CD8-positive, alpha-beta memory T cell (primary cell): ENCODE measurements around the gene DCBLD1. TPM values are rescaled to one million over a fixed set of nuclear protein-coding genes. Genes with fewer than 3 reads are reported as not detected.
A peak's percentile ranks its signal among the peaks of the same experiment; 100 is the strongest.

ENCODE experiments used
- CTCF ChIA-PET: fragments of 350-600 bp; sonication (Branson Sonifier 250); formaldehyde crosslinking; loops from one replicate; lab custom pipeline; 2021; ENCODE audit warnings: antibody characterized with exemption; lab: Charles Lee
- POLR2A ChIA-PET: fragments of 350-600 bp; sonication (Branson Sonifier 250); formaldehyde crosslinking; loops from one replicate; lab custom pipeline; 2021; ENCODE audit warnings: antibody characterized with exemption; lab: Charles Lee
- DNase-seq, 5 donors: peaks; one replicate each; pipeline versions ENCODE4 v3.0.0 to v3.0.0-alpha.2; 2020 to 2022; ENCODE audit warnings: mixed read lengths in 1 of 5
- H3K27ac ChIP-seq: one replicate; pipeline ENCODE4 v1.7.0; 2013; ENCODE audit warnings: low read depth, mild to moderate bottlenecking, low read length, moderate library complexity
- H3K27me3 ChIP-seq: 2 replicates; pipeline ENCODE4 v1.7.0; 2013; ENCODE audit warnings: low read length, mild to moderate bottlenecking; ENCODE audit not compliant: insufficient read depth, poor library complexity, severe bottlenecking
- H3K36me3 ChIP-seq: 2 replicates; pipeline ENCODE4 v1.7.0; 2013; ENCODE audit warnings: mild to moderate bottlenecking, low read length, moderate library complexity; ENCODE audit not compliant: insufficient read depth
- H3K4me1 ChIP-seq: 2 replicates; pipeline ENCODE4 v1.7.0; 2013; ENCODE audit warnings: mild to moderate bottlenecking, low read length, moderate library complexity; ENCODE audit not compliant: insufficient read depth
- H3K4me3 ChIP-seq: 2 replicates; pipeline ENCODE4 v1.7.0; 2013; ENCODE audit warnings: mild to moderate bottlenecking, low read length
- H3K9me3 ChIP-seq: 2 replicates; pipeline ENCODE4 v1.7.0; 2013; ENCODE audit warnings: mild to moderate bottlenecking, low read length
- H3K27ac Mint-ChIP-seq, 8 donors: one replicate each; pipeline ENCODE4 v1.8.0; 2020 to 2021; ENCODE audit warnings: mixed read lengths in 8 of 8, mild to moderate bottlenecking in 6 of 8, inconsistent platforms in 3 of 8, moderate library complexity in 3 of 8
- H3K27me3 Mint-ChIP-seq, 2 donors: one replicate each; pipeline ENCODE4 v1.8.0; 2020 to 2021; ENCODE audit warnings: mixed read lengths in 2 of 2, mild to moderate bottlenecking in 1 of 2, moderate library complexity in 1 of 2
- H3K36me3 Mint-ChIP-seq, 3 donors: one replicate each; pipeline ENCODE4 v1.8.0; 2020 to 2021; ENCODE audit warnings: mixed read lengths in 3 of 3, inconsistent platforms in 1 of 3, mild to moderate bottlenecking in 1 of 3
- H3K4me1 Mint-ChIP-seq, 3 donors: one replicate each; pipeline ENCODE4 v1.8.0; 2020 to 2021; ENCODE audit warnings: mixed read lengths in 3 of 3, inconsistent platforms in 1 of 3, mild to moderate bottlenecking in 1 of 3
- H3K4me3 Mint-ChIP-seq, 7 donors: one replicate each; pipeline ENCODE4 v1.8.0; 2020 to 2021; ENCODE audit warnings: mixed read lengths in 7 of 7, mild to moderate bottlenecking in 6 of 7, moderate library complexity in 4 of 7, inconsistent platforms in 2 of 7
- H3K9me3 Mint-ChIP-seq, 5 donors: one replicate each; pipeline ENCODE4 v1.8.0; 2020 to 2022; ENCODE audit warnings: mixed read lengths in 5 of 5, mild to moderate bottlenecking in 3 of 5, moderate library complexity in 2 of 5, inconsistent platforms in 1 of 5
- polyA plus RNA-seq: library from polyadenylated mRNA; unstranded; fragments of 300-500 nt; fragmentation: Illumina TruSeq; gene quantifications from one replicate; pipeline ENCODE4 v1.2.3, GENCODE V29; 2021
- total RNA-seq, 2 experiments: library from RNA; stranded (reverse); gene quantifications; one replicate each; pipeline ENCODE4 v1.2.3, GENCODE V29; 2021

Gene DCBLD1
- total and polyA plus RNA-seq, 3 experiments from 2014 or later: 3.3 to 4.8 (median 4.1) TPM

DNA sequence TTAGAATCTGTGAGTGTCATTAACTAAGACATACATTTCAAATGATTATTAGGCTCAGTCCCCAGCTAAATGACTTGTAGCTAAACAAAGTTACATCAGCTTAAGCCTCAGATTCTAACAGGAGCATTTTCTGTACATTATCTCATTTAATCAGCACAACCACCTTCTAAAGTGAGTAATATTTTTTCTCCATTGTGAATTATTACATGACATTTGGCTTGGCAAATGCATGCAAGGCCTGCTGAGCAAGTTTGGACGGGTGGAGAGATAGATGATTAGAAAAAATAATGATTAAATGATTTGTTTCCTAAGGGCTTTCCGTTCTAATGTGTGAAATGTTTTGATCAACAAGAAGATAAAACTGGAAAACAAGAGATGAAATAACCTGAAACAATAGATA is 20.7 kb downstream of the DCBLD1 start:
- Histone ChIP-seq H3K27me3 (no peaks in the 10 kb centered on the region), H3K27ac (no peak overlapping the region), H3K9me3 (no peaks in the 10 kb centered on the region), H3K36me3 (no peaks in the 10 kb centered on the region), H3K4me3 (no peak overlapping the region), H3K4me1 (no peaks in the 10 kb centered on the region)
- Mint-ChIP-seq H3K4me3 (no peak overlapping the region), H3K4me1 (peaks cover 0 to 2% (median 0%) of the 10 kb centered on the region in 3 donors), H3K9me3 (no peaks in the 10 kb centered on the region), H3K27ac (no peak overlapping the region), H3K27me3 (peaks cover 0 to 2% of the 10 kb centered on the region in 2 donors), H3K36me3 (peaks cover 2 to 3% (median 2%) of the 10 kb centered on the region in 3 donors)
- no peak for DNase-seq
- ChIA-PET CTCF (no interaction called here), POLR2A (no interaction called here)

DNA sequence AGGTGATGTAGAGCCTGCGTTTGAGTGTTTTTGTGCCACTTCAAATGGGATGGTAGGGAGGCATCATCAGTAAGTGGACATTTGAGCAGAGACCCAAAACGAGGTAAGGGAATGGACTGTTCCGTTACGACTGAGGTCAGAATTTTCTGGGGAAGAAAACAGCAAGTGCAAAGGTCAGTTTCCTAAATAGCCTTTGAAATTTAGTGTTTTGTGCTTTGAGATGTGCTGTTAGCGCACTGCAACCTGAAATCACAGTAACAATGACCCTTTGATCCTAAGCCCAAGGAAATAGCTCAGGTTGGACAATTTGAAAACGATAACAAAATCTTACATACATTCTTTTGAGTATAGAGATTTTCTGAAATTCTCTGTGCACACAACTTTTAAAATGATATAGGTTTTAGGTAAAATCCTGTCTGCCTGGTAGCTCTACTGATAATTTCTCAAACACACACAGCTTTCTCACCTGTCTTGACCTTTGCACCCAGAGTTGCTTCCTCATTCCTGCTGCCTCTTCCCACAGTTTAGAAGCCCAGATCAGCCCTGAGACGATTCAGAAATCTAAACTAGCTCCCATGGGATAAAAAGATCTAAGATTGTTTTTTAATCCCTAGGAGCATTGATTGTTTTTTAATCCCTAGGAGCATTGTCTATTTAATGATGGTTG is 22.1 kb downstream of the DCBLD1 start:
- peaks cover 0 to 3% (median 2%) of the 10 kb centered on the region in 3 donors for H3K36me3 Mint-ChIP-seq
- CTCF ChIA-PET: no interaction called here
- no peak overlapping the region for H3K27ac Mint-ChIP-seq

DNA sequence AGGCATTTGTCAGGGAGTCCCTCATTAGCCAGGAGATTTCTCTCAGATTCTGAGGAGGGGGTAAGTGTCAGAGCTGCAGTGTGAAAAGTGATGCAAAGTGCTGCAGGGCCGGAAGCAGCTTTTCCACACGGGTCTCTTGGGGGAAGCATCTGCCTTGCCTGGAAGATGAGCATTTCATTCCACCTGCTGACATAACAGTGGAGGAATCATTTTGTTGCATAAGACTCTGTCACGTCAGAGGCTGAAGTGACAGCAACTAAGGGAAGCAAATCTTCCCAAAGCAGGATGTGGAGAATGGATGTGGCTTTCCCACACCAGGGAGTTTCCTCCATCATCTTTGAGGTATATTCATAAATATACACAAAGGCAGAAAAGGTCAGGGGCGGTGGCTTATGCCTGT is 22.8 kb downstream of the DCBLD1 start:
- no peak overlapping the region for H3K4me3 ChIP-seq
- ChIA-PET CTCF (no interaction called here), POLR2A (no interaction called here)
- Mint-ChIP-seq H3K27ac (no peak overlapping the region), H3K4me3 (no peak overlapping the region), H3K36me3 (peaks cover 0 to 3% (median 2%) of the 10 kb centered on the region in 3 donors), H3K4me1 (no peaks in the 10 kb centered on the region), H3K27me3 (peaks cover 2 to 10% of the 10 kb centered on the region in 2 donors), H3K9me3 (no peaks in the 10 kb centered on the region)
- no peaks in the 10 kb centered on the region for H3K27me3 ChIP-seq
- DNase-seq: no peak
- H3K27ac ChIP-seq: no peak overlapping the region
- H3K4me1 ChIP-seq: no peaks in the 10 kb centered on the region
- H3K9me3 ChIP-seq: no peaks in the 10 kb centered on the region
- no peaks in the 10 kb centered on the region for H3K36me3 ChIP-seq

More for the DNA sequence above, 22.1 kb downstream of the DCBLD1 start:
- no peak for DNase-seq
- Histone ChIP-seq H3K27ac (no peak overlapping the region), H3K4me1 (no peaks in the 10 kb centered on the region), H3K27me3 (no peaks in the 10 kb centered on the region), H3K9me3 (no peaks in the 10 kb centered on the region), H3K4me3 (no peak overlapping the region), H3K36me3 (no peaks in the 10 kb centered on the region)
- H3K4me1 Mint-ChIP-seq: no peaks in the 10 kb centered on the region
- no peaks in the 10 kb centered on the region for H3K9me3 Mint-ChIP-seq
- H3K4me3 Mint-ChIP-seq: no peak overlapping the region
- H3K27me3 Mint-ChIP-seq: peaks cover 2 to 3% of the 10 kb centered on the region in 2 donors
- POLR2A ChIA-PET: no interaction called here

DNA sequence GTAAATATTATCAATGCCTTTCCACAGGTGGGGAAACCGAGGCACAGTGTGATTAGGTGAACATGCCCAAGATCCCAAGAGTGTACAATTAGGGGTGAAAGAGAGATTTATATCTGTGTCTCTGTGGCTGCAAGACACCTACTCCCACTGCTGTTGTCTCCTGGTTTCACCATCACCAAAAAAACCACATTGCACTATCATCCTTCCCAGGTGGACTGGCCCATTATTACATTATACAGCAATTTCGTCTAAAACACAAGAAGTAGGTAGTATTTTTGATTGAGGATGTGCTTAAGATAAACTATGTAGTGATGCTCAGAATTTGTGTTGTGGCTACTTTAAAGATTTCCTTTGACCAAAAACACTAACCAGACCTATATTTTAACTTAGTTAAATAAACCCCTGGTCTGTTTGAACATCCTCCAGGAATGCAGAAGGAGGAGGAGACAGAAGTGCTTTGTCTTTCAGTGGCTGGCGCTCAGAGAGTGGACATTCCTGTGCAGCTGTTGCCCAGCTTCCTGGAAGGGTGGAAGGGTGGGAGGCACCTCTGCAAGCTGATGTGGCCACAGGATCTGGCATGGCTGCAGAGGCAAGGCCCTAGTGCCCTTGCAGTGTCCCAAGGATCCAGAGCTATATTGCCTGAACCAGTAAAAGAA is 23.8 kb downstream of the DCBLD1 start:
- H3K27ac ChIP-seq: no peak overlapping the region
- no peaks in the 10 kb centered on the region for H3K9me3 ChIP-seq
- H3K4me1 Mint-ChIP-seq: no peaks in the 10 kb centered on the region
- H3K27me3 ChIP-seq: no peaks in the 10 kb centered on the region
- H3K27ac Mint-ChIP-seq: no peak overlapping the region
- no peaks in the 10 kb centered on the region for H3K9me3 Mint-ChIP-seq
- ChIA-PET CTCF (no interaction called here), POLR2A (no interaction called here)
- H3K4me3 ChIP-seq: no peak overlapping the region
- H3K4me3 Mint-ChIP-seq: no peak overlapping the region
- H3K4me1 ChIP-seq: no peaks in the 10 kb centered on the region
- H3K36me3 ChIP-seq: no peaks in the 10 kb centered on the region
- DNase-seq: no peak
- peaks cover 0 to 3% (median 2%) of the 10 kb centered on the region in 3 donors for H3K36me3 Mint-ChIP-seq
- peaks cover 2 to 11% of the 10 kb centered on the region in 2 donors for H3K27me3 Mint-ChIP-seq

DNA sequence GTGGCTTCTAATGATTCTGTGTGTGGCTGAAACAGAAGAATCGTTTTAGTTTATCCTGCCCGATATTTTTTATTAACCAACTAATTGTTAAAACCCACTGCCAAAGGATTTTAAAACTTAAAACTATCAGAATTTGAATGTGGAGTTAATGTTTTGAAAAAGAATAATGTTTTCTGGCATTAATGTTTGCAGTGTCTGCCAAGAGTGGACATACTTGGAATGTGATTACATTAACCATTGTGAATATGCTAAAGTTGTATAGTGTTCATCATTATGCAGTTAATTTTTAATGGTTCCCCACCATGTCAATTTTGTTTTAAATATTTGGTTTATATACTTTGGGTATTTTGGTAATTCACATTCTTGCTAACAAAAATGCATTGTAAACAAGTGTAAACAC is 24.4 kb downstream of the DCBLD1 start:
- Mint-ChIP-seq H3K27me3 (peaks cover 2 to 11% of the 10 kb centered on the region in 2 donors), H3K27ac (no peak overlapping the region), H3K4me1 (no peaks in the 10 kb centered on the region), H3K9me3 (no peaks in the 10 kb centered on the region), H3K4me3 (no peak overlapping the region), H3K36me3 (peaks cover 0 to 3% (median 2%) of the 10 kb centered on the region in 3 donors)
- POLR2A ChIA-PET: no interaction called here
- Histone ChIP-seq H3K4me1 (no peaks in the 10 kb centered on the region), H3K27ac (no peak overlapping the region), H3K4me3 (no peak overlapping the region), H3K27me3 (no peaks in the 10 kb centered on the region), H3K36me3 (no peaks in the 10 kb centered on the region), H3K9me3 (no peaks in the 10 kb centered on the region)
- DNase-seq: no peak
- CTCF ChIA-PET: no interaction called here

DNA sequence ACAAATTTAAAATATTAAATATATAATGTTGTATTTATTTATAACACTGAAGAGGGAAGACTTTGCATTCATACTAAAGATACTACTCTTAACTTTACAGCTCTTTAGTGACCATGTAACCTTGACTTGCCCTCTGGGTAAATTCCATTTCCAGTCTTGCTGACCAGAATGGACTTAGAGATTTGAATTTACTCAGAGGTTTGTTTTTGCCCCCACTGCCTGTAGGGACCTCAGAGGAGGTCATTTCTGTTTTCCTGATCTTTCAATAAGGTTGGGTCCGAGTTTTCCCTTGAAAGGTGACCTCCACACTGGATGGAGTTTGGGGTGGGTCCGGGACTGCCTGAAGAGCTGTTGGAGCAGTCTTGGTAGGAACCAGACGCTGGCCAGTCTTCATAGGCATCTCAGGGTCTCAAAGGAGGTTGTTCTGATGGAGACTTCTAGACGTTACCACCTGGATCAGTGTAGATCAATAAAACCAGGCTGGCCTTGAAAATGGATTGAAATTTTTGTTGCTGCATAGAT is 26.0 kb downstream of the DCBLD1 start:
- H3K9me3 ChIP-seq: no peaks in the 10 kb centered on the region
- Mint-ChIP-seq H3K27ac (peak overlapping the region in 1 of 8 donors; percentile 31), H3K36me3 (peaks cover 0 to 3% (median 0%) of the 10 kb centered on the region in 3 donors), H3K4me1 (no peaks in the 10 kb centered on the region), H3K4me3 (no peak overlapping the region), H3K9me3 (no peaks in the 10 kb centered on the region), H3K27me3 (peaks cover 2 to 11% of the 10 kb centered on the region in 2 donors)
- H3K36me3 ChIP-seq: no peaks in the 10 kb centered on the region
- no peaks in the 10 kb centered on the region for H3K4me1 ChIP-seq
- no peaks in the 10 kb centered on the region for H3K27me3 ChIP-seq
- H3K27ac ChIP-seq: no peak overlapping the region
- ChIA-PET POLR2A (no interaction called here), CTCF (no interaction called here)
- H3K4me3 ChIP-seq: no peak overlapping the region
- DNase-seq: no peak

DNA sequence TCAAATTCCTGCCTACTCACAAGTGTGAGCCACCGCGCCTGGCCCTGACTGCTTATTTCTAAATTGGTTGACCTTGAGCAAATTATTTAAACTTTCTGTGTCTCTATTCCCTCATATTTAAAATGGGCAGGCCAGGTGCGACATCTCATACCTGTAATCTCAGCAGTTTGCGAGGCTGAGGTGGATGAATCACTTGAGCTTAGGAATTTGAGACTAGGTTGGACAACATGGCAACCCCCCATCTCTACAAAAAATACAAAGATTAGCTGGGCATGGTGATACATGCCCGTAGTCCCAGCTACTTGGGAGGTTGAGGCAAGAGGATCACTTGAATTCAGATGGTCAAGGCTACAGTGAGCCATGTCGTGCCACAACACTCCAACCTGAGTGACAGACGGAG is 26.5 kb downstream of the DCBLD1 start:
- H3K4me3 Mint-ChIP-seq: no peak overlapping the region
- no peaks in the 10 kb centered on the region for H3K4me1 ChIP-seq
- peaks cover 2 to 13% of the 10 kb centered on the region in 2 donors for H3K27me3 Mint-ChIP-seq
- ChIA-PET POLR2A (no interaction called here), CTCF (no interaction called here)
- H3K36me3 ChIP-seq: no peaks in the 10 kb centered on the region
- DNase-seq: no peak
- H3K36me3 Mint-ChIP-seq: peaks cover 0 to 3% (median 0%) of the 10 kb centered on the region in 3 donors
- H3K27me3 ChIP-seq: no peaks in the 10 kb centered on the region
- no peaks in the 10 kb centered on the region for H3K9me3 ChIP-seq
- no peak overlapping the region for H3K27ac ChIP-seq
- no peak overlapping the region for H3K27ac Mint-ChIP-seq
- no peak overlapping the region for H3K4me3 ChIP-seq
- H3K4me1 Mint-ChIP-seq: no peaks in the 10 kb centered on the region
- H3K9me3 Mint-ChIP-seq: no peaks in the 10 kb centered on the region

DNA sequence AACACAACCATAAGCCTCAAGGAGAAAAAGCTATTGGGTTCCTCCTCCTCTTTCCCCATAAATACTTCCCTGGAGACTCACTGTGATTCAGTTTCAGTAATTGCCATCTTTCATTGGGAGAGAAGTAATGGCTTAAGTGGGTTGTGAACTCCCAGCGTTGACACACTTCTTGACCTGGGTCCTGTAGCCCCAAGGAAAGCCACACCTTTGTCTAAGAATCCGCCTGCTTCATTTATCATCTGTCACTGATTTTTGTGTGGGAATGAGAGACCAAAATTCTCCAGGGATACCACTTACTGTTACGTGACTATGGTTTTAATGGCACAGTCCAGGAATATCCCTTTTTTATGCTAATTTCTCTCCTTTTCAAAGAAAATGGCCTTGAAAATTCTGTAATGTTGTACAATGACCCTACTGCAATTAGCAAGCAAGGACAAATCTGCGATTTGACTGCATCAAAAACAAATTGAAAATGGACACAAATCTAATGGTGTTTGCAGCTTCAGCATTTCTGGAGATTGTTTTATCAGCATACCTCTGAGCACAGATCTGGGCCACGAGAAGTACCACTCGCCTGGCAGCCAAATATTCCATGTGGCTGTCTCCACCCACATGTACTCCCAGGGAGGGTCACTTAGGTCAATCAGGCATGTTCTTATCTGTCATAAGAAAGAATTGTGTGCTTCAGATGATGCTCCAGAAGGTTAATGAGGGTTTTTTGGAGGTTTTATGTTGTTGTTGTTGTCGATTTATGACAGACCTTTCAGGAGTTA is 29.8 kb downstream of the DCBLD1 start:
- Histone ChIP-seq H3K4me1 (no peaks in the 10 kb centered on the region), H3K9me3 (no peaks in the 10 kb centered on the region), H3K36me3 (no peaks in the 10 kb centered on the region), H3K27me3 (no peaks in the 10 kb centered on the region), H3K4me3 (no peak overlapping the region), H3K27ac (no peak overlapping the region)
- Mint-ChIP-seq H3K9me3 (no peaks in the 10 kb centered on the region), H3K4me3 (no peak overlapping the region), H3K27me3 (peaks cover 5 to 16% of the 10 kb centered on the region in 2 donors), H3K4me1 (no peaks in the 10 kb centered on the region), H3K36me3 (no peaks in the 10 kb centered on the region), H3K27ac (peak overlapping the region in 1 of 8 donors; percentile 8)
- POLR2A ChIA-PET: interaction anchor here (0.5 kb wide), 1 partner anchor 26 kb away, joined by 3 read pairs; no protein-coding TSS in a partner anchor
- CTCF ChIA-PET: no interaction called here
- DNase-seq: no peak
